ENCODE measurements around the gene HIVEP1.

GRCh38 chr6:12148841-12149240, 136.7 kb downstream of the HIVEP1 start:
- TF ChIP-seq CTCF (IDR thresholded peaks at IDR 0.05) (no peak), EP300 (IDR thresholded peaks at IDR 0.05) (no peak)
